ENCODE results near the gene LRRC52.

- TF ChIP-seq CTCF (IDR thresholded peaks at IDR 0.05), result no peak
- no peak for TF ChIP-seq POLR2A (IDR thresholded peaks at IDR 0.05)
Measured at GRCh38 chr1:165612062-165612461, 68.3 kb downstream of the LRRC52 start.
